Measurements from ENCODE around the gene SLC35B1. TPM values are rescaled to one million over a fixed set of nuclear protein-coding genes. Genes with fewer than 3 reads are reported as not detected.

Gene SLC35B1
- total and polyA plus RNA-seq, 2 donors (not counting 1 experiment from before 2014, with no cell fraction given): 32.3 to 47.2 TPM

- H4K20me1 ChIP-seq (ENCODE audit: control insufficient read depth, insufficient read depth, low read length, poor library complexity, severe bottlenecking): no peaks in the 10 kb centered on the region
- peaks cover 76 to 84% of the 10 kb centered on the region in 2 donors for H3K4me1 ChIP-seq (ENCODE audit: control insufficient read depth in 2 of 2, insufficient read depth in 2 of 2, low read length in 2 of 2)
- H3K27me3 ChIP-seq (replicated peaks in 1 of 4; ENCODE audit: control extremely low read depth in 1 of 4, control insufficient read depth in 3 of 4, insufficient read depth in 4 of 4, low read length in 3 of 4): no peaks in the 10 kb centered on the region
- Mint-ChIP-seq H3K4me1 (peaks cover 85% of the 10 kb centered on the region), H3K27ac (peak overlapping the region; percentile 100), H3K27me3 (no peaks in the 10 kb centered on the region), H3K4me3 (peak overlapping the region; percentile 95), H3K9me3 (ENCODE audit: insufficient read depth) (no peaks in the 10 kb centered on the region)
- H3K4me2 ChIP-seq (replicated peaks; ENCODE audit: low read depth, low read length, poor library complexity, severe bottlenecking): peak overlapping the region; percentile 76
- intact Hi-C loops (cut with micrococcal nuclease): loop anchor here (1.0 kb wide), 5 partner anchors 8 to 61 kb away; partner anchors contain the start of genes FAM117A, KAT7 and SPOP
- ChIA-PET CTCF (interaction anchor here (0.7 to 3.1 kb wide), 6 partner anchors 11 to 46 kb away, joined by 3 to 19 read pairs (median 3); partner anchors contain the start of gene SLC35B1), POLR2A (interaction anchor here (0.6 to 4.5 kb wide), 7 partner anchors 9 to 63 kb away, joined by 3 to 55 read pairs (median 5); partner anchors contain the start of genes FAM117A and KAT7)
- no peaks in the 10 kb centered on the region for H3K9me3 ChIP-seq (ENCODE audit: control extremely low read depth in 1 of 3, control insufficient read depth in 2 of 3, insufficient read depth in 1 of 3, low read length in 2 of 3)
- peak; percentile 96 for ATAC-seq (ENCODE audit: low read depth)
- peak overlapping the region; percentile 4 to 57 (median 52) for H3K4me3 ChIP-seq (ENCODE audit: control extremely low read depth in 1 of 5, extremely low read depth in 1 of 5, insufficient read depth in 1 of 5, low read depth in 2 of 5, low read length in 4 of 5)
- peaks cover 0 to 14% of the 10 kb centered on the region in 2 experiments for H3K36me3 ChIP-seq (replicated peaks in 1 of 2; ENCODE audit: control extremely low read depth in 1 of 2, control insufficient read depth in 1 of 2, extremely low read depth in 1 of 2, insufficient read depth in 2 of 2, low read length in 1 of 2)
- H3K9ac ChIP-seq (ENCODE audit: low read length): peak overlapping the region; percentile 66
- 12% methylated on average over 3 of the region's 7 CpGs for WGBS (ENCODE audit: insufficient coverage)
- peak; percentile 97 for DNase-seq
- peak overlapping the region; percentile 89 to 98 for H3K27ac ChIP-seq (ENCODE audit: low read length in 2 of 2)
- TF ChIP-seq, protein P1, sequence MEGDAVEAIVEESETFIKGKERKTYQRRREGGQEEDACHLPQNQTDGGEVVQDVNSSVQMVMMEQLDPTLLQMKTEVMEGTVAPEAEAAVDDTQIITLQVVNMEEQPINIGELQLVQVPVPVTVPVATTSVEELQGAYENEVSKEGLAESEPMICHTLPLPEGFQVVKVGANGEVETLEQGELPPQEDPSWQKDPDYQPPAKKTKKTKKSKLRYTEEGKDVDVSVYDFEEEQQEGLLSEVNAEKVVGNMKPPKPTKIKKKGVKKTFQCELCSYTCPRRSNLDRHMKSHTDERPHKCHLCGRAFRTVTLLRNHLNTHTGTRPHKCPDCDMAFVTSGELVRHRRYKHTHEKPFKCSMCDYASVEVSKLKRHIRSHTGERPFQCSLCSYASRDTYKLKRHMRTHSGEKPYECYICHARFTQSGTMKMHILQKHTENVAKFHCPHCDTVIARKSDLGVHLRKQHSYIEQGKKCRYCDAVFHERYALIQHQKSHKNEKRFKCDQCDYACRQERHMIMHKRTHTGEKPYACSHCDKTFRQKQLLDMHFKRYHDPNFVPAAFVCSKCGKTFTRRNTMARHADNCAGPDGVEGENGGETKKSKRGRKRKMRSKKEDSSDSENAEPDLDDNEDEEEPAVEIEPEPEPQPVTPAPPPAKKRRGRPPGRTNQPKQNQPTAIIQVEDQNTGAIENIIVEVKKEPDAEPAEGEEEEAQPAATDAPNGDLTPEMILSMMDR (IDR thresholded peaks at IDR 0.05): no peak
- TF ChIP-seq EZH2 (IDR thresholded peaks at IDR 0.05; ENCODE audit: borderline replicate concordance, insufficient read depth, low read depth, low read length, poor library complexity, severe bottlenecking): no peak
- peaks cover 96% of the 10 kb centered on the region for H3K79me2 ChIP-seq (ENCODE audit: control insufficient read depth, insufficient read depth, low read length)
- peak overlapping the region; percentile 68 for H2AFZ ChIP-seq (ENCODE audit: insufficient read depth, low read depth, low read length, poor library complexity, severe bottlenecking)
Measured at GRCh38 chr17:49739641-49740271, 32.0 kb upstream of the SLC35B1 start.

Measured in B cell (primary cell).